Nephron (organoid): ENCODE measurements around the gene ACACA.

Experiments used
- H3K27ac Mint-ChIP-seq, 3 experiments: 2 replicates each; pipeline ENCODE4 v1.8.0; 2020; ENCODE audit warnings: mixed read lengths in 3 of 3, mild to moderate bottlenecking in 2 of 3, moderate library complexity in 1 of 3
- H3K27me3 Mint-ChIP-seq: 2 replicates; pipeline ENCODE4 v1.8.0; 2021; ENCODE audit warnings: low read depth, mild to moderate bottlenecking, moderate library complexity, mixed read lengths
- H3K36me3 Mint-ChIP-seq: 2 replicates; pipeline ENCODE4 v1.8.0; 2020; ENCODE audit warnings: low read depth, mixed read lengths
- H3K4me1 Mint-ChIP-seq: 2 replicates; pipeline ENCODE4 v1.8.0; 2020; ENCODE audit warnings: mixed read lengths
- H3K4me3 Mint-ChIP-seq, 3 experiments: 2 replicates each; pipeline ENCODE4 v1.8.0; 2020; ENCODE audit warnings: mild to moderate bottlenecking in 3 of 3, mixed read lengths in 3 of 3, moderate library complexity in 2 of 3
- H3K9me3 Mint-ChIP-seq: 2 replicates; pipeline ENCODE4 v1.8.0; 2020; ENCODE audit warnings: mixed read lengths
- TF ChIP-seq, protein P1 (sequence below), 3 experiments: fragments of 200-600 bp; sonication (generic); IDR thresholded peaks; one replicate each; pipeline ENCODE4 v1.5.0; 2021; ENCODE audit warnings: antibody characterized with exemption in 3 of 3; ENCODE audit not compliant: unreplicated experiment in 3 of 3

Gene ACACA

DNA sequence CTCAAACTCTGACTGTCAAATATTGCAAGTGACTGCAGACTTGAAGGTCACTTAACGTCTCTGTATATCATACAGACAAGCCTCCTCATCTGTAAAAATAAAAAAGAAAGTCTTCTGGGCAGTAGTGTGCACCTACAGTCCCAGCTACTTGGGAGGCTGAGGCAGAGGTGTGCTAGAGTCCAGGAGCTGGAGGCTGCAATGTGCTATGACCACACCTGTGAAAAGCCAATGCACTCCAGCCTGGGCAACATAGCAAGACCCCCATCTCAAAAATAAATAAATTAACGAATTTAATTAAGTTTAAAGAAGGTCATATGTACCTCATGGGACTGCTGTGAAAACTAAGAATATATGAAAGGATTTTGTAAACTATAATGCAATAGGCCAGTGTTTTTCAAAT is 65.8 kb downstream of the ACACA start:
- H3K36me3 Mint-ChIP-seq: peaks cover 28% of the 10 kb centered on the region
- no peaks in the 10 kb centered on the region for H3K4me1 Mint-ChIP-seq
- no peaks in the 10 kb centered on the region for H3K9me3 Mint-ChIP-seq
- H3K27ac Mint-ChIP-seq: no peak overlapping the region
- TF ChIP-seq, protein P1, sequence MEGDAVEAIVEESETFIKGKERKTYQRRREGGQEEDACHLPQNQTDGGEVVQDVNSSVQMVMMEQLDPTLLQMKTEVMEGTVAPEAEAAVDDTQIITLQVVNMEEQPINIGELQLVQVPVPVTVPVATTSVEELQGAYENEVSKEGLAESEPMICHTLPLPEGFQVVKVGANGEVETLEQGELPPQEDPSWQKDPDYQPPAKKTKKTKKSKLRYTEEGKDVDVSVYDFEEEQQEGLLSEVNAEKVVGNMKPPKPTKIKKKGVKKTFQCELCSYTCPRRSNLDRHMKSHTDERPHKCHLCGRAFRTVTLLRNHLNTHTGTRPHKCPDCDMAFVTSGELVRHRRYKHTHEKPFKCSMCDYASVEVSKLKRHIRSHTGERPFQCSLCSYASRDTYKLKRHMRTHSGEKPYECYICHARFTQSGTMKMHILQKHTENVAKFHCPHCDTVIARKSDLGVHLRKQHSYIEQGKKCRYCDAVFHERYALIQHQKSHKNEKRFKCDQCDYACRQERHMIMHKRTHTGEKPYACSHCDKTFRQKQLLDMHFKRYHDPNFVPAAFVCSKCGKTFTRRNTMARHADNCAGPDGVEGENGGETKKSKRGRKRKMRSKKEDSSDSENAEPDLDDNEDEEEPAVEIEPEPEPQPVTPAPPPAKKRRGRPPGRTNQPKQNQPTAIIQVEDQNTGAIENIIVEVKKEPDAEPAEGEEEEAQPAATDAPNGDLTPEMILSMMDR (IDR thresholded peaks at IDR 0.05; ENCODE audit: unreplicated experiment in 3 of 3): no peak
- no peak overlapping the region for H3K4me3 Mint-ChIP-seq
- H3K27me3 Mint-ChIP-seq: no peaks in the 10 kb centered on the region

- H3K4me1 Mint-ChIP-seq: no peaks in the 10 kb centered on the region
These were observed 67.3 kb downstream of the ACACA start for GRCh38 chr17:37339321-37339720.

GRCh38 chr17:37338847-37339246 is 67.8 kb downstream of the ACACA start:
- Mint-ChIP-seq H3K9me3 (no peaks in the 10 kb centered on the region), H3K36me3 (peaks cover 30% of the 10 kb centered on the region), H3K27ac (peak overlapping the region in 1 of 3 experiments; percentile 17), H3K4me3 (no peak overlapping the region), H3K4me1 (no peaks in the 10 kb centered on the region), H3K27me3 (no peaks in the 10 kb centered on the region)
- TF ChIP-seq, protein P1 (IDR thresholded peaks at IDR 0.05; ENCODE audit: unreplicated experiment in 3 of 3): no peak

More at GRCh38 chr17:37339321-37339720, 67.3 kb downstream of the ACACA start:
- Mint-ChIP-seq H3K9me3 (no peaks in the 10 kb centered on the region), H3K4me3 (no peak overlapping the region), H3K36me3 (peaks cover 26% of the 10 kb centered on the region), H3K27ac (peak overlapping the region in 1 of 3 experiments; percentile 17), H3K27me3 (no peaks in the 10 kb centered on the region)
- TF ChIP-seq, protein P1 (IDR thresholded peaks at IDR 0.05; ENCODE audit: unreplicated experiment in 3 of 3): no peak

DNA sequence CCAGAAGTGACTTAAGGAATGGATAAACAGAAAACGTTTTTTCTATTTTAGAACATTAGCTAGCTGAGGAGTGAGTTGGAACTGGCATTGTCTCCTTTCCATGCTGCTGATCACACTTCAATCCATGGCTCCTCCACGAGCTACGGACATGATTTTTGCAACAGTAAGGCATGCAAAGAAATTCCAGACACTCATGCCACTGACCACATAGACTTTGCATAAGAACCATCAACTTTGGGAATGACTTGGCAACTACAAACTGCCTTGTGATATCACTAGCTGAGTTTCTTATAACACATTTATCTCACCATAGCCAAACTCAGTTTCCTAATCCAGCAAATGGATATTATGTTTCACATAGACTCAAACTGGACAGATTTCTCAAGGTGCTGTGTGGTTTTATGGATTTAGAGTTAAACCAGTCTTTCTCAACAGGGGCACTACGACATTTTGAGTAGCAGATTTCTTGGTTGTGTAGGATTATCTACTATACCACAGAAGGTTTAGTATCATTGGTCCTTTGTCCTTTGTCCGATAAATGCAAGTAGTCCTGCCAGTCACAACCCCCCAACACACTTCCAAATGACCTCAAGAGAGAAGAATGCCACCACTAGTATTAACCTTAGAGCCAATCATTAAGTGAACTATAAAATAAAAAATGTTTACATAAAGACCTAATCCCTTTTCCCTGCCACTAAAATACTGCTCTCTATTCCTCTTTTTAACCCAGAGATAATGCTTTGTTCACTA is 79.1 kb downstream of the ACACA start:
- H3K9me3 Mint-ChIP-seq: no peaks in the 10 kb centered on the region
- no peak overlapping the region for H3K4me3 Mint-ChIP-seq
- H3K27me3 Mint-ChIP-seq: no peaks in the 10 kb centered on the region
- TF ChIP-seq, protein P1 (IDR thresholded peaks at IDR 0.05; ENCODE audit: unreplicated experiment in 3 of 3): no peak
- peaks cover 8% of the 10 kb centered on the region for H3K4me1 Mint-ChIP-seq
- H3K27ac Mint-ChIP-seq: peak overlapping the region in 1 of 3 experiments; percentile 9
- H3K36me3 Mint-ChIP-seq: peaks cover 37% of the 10 kb centered on the region

DNA sequence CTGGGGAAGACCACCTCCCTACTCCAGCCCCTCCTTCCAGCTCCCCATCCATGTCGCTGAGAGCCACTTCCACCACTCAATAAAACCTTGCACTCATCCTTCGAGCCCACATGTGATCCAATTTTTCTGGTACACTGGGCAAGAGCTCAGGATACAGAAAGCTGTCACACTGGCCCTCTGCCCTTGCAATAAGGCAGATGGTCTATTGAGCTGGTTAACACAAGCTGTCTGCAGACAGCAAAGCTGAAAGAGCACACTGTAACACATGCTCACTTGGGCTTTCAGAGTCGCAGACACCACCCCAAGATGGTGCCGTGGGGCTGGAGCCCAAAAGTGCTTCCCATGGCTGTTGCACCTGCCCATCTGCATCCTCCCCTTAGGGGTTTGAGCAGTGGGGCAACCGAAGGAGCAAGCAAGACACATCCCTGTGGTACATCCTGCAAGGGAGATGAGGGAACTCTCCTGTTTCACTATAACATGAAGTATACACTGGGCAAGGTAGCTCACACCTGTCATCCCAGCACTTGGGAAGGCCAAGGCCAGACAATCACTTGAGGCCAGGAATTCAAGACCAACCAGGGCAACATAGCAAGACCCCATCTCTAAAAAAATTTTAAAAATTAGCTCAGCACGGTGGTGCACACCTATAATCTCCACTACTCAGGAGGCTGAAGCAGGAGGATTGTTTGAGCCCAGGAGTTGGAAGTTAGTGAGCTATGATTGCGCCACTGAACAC is 83.6 kb downstream of the ACACA start:
- Mint-ChIP-seq H3K4me1 (no peaks in the 10 kb centered on the region), H3K27ac (no peak overlapping the region), H3K9me3 (no peaks in the 10 kb centered on the region), H3K36me3 (peaks cover 26% of the 10 kb centered on the region), H3K27me3 (no peaks in the 10 kb centered on the region), H3K4me3 (no peak overlapping the region)
- TF ChIP-seq, protein P1 (IDR thresholded peaks at IDR 0.05; ENCODE audit: unreplicated experiment in 3 of 3): no peak
